ENCODE results near the gene GTPBP4. TPM values are rescaled to one million over a fixed set of nuclear protein-coding genes. Genes with fewer than 3 reads are reported as not detected.

The GTPBP4 gene
- total and polyA plus RNA-seq, 2 of the 8 experiments (the other 6 are each of a cell fraction or from before 2014, with no cell fraction given), result 16.9 to 98.1 TPM

DNA sequence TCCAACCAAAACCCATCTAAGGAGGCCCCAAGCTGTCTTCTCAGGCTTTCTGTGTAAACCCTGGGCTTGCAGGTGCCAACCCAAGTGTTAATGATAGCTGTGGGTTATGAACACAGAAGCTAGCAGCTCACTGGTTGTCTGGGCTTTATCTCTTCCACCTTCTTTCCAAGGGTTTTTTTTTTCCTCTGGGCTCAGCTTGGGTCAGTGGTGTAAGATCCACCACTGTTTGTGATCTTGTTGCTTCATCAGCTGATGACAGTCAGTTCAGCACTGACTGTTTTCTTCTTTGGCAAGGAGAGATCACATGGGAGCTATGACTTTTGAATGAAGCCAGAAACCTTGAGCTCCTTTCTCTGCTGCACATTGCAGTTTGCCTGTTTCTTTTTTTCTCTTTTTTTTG is 4.6 kb downstream of the GTPBP4 start:
- H4K20me1 ChIP-seq (replicated peaks in 1 of 2; ENCODE audit: control insufficient read depth in 1 of 2, insufficient read depth in 2 of 2, low read length in 2 of 2), result peaks cover 6 to 20% of the 10 kb centered on the region in 2 experiments
- peaks cover 31 to 65% of the 10 kb centered on the region in 2 experiments for H3K79me2 ChIP-seq (ENCODE audit: control insufficient read depth in 1 of 2, insufficient read depth in 2 of 2, low read length in 2 of 2)
- H2BK5ac ChIP-seq (ENCODE audit: low read depth, low read length), result no peak overlapping the region
- no peaks in the 10 kb centered on the region for H3K9me3 ChIP-seq (ENCODE audit: insufficient read depth in 2 of 2, low read depth in 1 of 2, low read length in 1 of 2)
- no peak overlapping the region for H2BK120ac ChIP-seq (replicated peaks; ENCODE audit: low read depth, low read length)
- CTCF ChIA-PET (ENCODE audit: partially characterized antibody), result interaction anchor here (0.6 kb wide), 1 partner anchor 57 kb away, joined by 3 read pairs; no protein-coding TSS in a partner anchor
- no peak overlapping the region for H3K18ac ChIP-seq (ENCODE audit: extremely low read depth, low read length)
- H3K79me1 ChIP-seq (ENCODE audit: low read depth, low read length), result no peaks in the 10 kb centered on the region; the same call in 1 of the 2 replicates
- DNase-seq (ENCODE audit: low read depth in 1 of 2, low spot score in 2 of 2) (no peak), FAIRE-seq (no peak)
- no peak overlapping the region for H3K4ac ChIP-seq (replicated peaks; ENCODE audit: insufficient read length, low read depth, low read length)
- H3K36me3 ChIP-seq (ENCODE audit: control insufficient read depth in 2 of 4, insufficient read depth in 4 of 4, low read length in 3 of 4), result peaks cover 38 to 51% (median 48%) of the 10 kb centered on the region in 4 experiments
- no peaks in the 10 kb centered on the region for H3K27me3 ChIP-seq (replicated peaks in 1 of 4; ENCODE audit: control insufficient read depth in 3 of 4, extremely low read depth in 1 of 4, insufficient read depth in 3 of 4, low read length in 3 of 4)
- H3K56ac ChIP-seq (replicated peaks; ENCODE audit: insufficient read length, low read depth, low read length), result no peak overlapping the region
- no peak overlapping the region for H4K5ac ChIP-seq (ENCODE audit: insufficient read length, low read depth, low read length)
- H3K14ac ChIP-seq (ENCODE audit: insufficient read length), result no peak overlapping the region
- no peak overlapping the region for H3K9ac ChIP-seq (replicated peaks in 1 of 4; ENCODE audit: extremely low read depth in 1 of 4, low read depth in 3 of 4, low read length in 3 of 4)
- H3K23me2 ChIP-seq (ENCODE audit: low read depth, low read length), result peaks cover 5% of the 10 kb centered on the region
- no peak overlapping the region for H2BK15ac ChIP-seq (ENCODE audit: low read length)
- no peak overlapping the region for H3K23ac ChIP-seq (ENCODE audit: insufficient read length)
- H3K4me1 ChIP-seq (replicated peaks in 1 of 4; ENCODE audit: control insufficient read depth in 3 of 4, insufficient read depth in 4 of 4, low read length in 3 of 4), result no peaks in the 10 kb centered on the region; a peak in 2 of 7 replicates
- POLR2A ChIA-PET (ENCODE audit: partially characterized antibody), result interaction anchor here (0.6 to 4.4 kb wide), 17 partner anchors 9 to 520 kb away, joined by 3 to 28 read pairs (median 4); partner anchors contain the start of gene IDI1
- no peak overlapping the region for H2AK5ac ChIP-seq (ENCODE audit: low read depth, low read length)
- H3K27ac ChIP-seq (ENCODE audit: low read depth, low read length), result no peak overlapping the region
- H2BK12ac ChIP-seq (ENCODE audit: low read depth, low read length), result no peak overlapping the region
- H3K4me2 ChIP-seq (ENCODE audit: insufficient read depth in 1 of 2, low read depth in 2 of 2, low read length in 2 of 2), result no peak overlapping the region
- no peak overlapping the region for H4K91ac ChIP-seq (replicated peaks; ENCODE audit: insufficient read length, low read length)
- no peak overlapping the region for H3K4me3 ChIP-seq (ENCODE audit: extremely low read depth in 1 of 4, insufficient read depth in 2 of 4, low read depth in 3 of 4, low read length in 4 of 4)
- no peak overlapping the region for H2BK20ac ChIP-seq (ENCODE audit: low read length)
- no peak overlapping the region for H2AFZ ChIP-seq (ENCODE audit: low read length)
- H4K8ac ChIP-seq (ENCODE audit: extremely low read depth, insufficient read depth, low read length), result no peak overlapping the region
- no peak for TF ChIP-seq CHD1 (IDR thresholded peaks at IDR 0.05; ENCODE audit: low read depth, low read length)
- TF ChIP-seq GABPA (IDR thresholded peaks at IDR 0.05; ENCODE audit: borderline replicate concordance, insufficient read depth, low read length), result no peak
- TF ChIP-seq, protein P1, sequence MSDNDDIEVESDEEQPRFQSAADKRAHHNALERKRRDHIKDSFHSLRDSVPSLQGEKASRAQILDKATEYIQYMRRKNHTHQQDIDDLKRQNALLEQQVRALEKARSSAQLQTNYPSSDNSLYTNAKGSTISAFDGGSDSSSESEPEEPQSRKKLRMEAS (IDR thresholded peaks at IDR 0.05), result no peak
- no peak for TF ChIP-seq BACH1 (IDR thresholded peaks at IDR 0.05; ENCODE audit: low read length)

Measured in H1 (cell line).